ENCODE measurements around the gene CTNND2. TPM values are rescaled to one million over a fixed set of nuclear protein-coding genes. Genes with fewer than 3 reads are reported as not detected.

Gene CTNND2
- total RNA-seq, 1 experiment from 2014 or later = not detected

DNA sequence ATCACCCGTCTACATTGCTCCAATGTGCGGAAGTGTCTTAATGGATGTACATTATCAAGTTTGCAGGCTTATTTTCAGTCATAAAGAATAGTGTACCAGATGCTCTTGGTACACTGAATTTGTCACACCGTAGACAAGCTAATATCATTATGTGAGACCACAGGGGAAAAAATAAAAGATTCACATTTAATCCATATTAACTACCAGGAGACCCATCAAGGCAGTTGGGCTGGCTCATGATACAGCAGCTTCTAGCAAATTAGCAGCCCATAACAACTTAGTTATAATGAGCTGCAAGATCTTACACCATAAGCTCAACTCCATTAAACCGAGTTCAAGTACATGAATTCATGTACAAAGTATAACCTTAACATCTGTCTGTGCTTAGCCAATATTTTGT, 324.9 kb downstream of the CTNND2 start:
- TF ChIP-seq, protein P1, sequence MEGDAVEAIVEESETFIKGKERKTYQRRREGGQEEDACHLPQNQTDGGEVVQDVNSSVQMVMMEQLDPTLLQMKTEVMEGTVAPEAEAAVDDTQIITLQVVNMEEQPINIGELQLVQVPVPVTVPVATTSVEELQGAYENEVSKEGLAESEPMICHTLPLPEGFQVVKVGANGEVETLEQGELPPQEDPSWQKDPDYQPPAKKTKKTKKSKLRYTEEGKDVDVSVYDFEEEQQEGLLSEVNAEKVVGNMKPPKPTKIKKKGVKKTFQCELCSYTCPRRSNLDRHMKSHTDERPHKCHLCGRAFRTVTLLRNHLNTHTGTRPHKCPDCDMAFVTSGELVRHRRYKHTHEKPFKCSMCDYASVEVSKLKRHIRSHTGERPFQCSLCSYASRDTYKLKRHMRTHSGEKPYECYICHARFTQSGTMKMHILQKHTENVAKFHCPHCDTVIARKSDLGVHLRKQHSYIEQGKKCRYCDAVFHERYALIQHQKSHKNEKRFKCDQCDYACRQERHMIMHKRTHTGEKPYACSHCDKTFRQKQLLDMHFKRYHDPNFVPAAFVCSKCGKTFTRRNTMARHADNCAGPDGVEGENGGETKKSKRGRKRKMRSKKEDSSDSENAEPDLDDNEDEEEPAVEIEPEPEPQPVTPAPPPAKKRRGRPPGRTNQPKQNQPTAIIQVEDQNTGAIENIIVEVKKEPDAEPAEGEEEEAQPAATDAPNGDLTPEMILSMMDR (conservative IDR thresholded peaks at IDR 0.05; ENCODE audit: low read depth, low read length) = no peak
- intact Hi-C loops (cut with micrococcal nuclease; ENCODE audit: unreplicated experiment) = no loop called here
- Histone ChIP-seq H3K4me3 (ENCODE audit: low read depth, low read length, poor library complexity, severe bottlenecking) (no peak overlapping the region), H3K9me3 (ENCODE audit: low read depth, low read length, poor library complexity, severe bottlenecking) (no peaks in the 10 kb centered on the region), H3K27me3 (replicated peaks; ENCODE audit: insufficient read depth, low read depth, low read length, poor library complexity) (no peaks in the 10 kb centered on the region), H3K27ac (ENCODE audit: low read depth, low read length, poor library complexity, severe bottlenecking) (no peak overlapping the region), H3K36me3 (ENCODE audit: insufficient read depth, low read length, poor library complexity, severe bottlenecking) (no peaks in the 10 kb centered on the region), H3K4me1 (ENCODE audit: insufficient read depth, low read length, poor library complexity, severe bottlenecking) (no peaks in the 10 kb centered on the region)
- BruUV-seq (replicated peaks) = no TSS peak
- DNase-seq (ENCODE audit: low spot score) = no peak
- POLR2A ChIA-PET (ENCODE audit: low non-redundant PET) = no interaction called here
- CTCF ChIA-PET = no interaction called here

DNA sequence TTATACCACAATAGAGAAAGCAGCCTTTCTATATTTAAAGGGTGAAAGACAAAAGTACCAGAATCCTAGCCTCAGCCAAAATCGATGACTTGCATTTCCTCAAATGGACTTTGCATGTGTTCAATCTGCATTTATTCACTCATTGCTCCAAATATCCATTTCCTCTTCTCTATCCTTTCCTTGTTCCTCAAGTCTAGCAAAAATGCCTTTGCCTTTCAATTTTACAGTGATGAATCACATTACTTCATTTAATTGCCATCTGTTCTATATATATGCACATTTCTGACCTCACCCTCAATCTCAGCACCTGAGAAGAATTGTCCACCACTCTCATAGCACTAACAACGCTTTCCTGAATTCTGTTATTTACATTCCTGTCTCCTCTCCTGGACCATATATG, 329.5 kb downstream of the CTNND2 start:
- CTCF ChIA-PET = no interaction called here

DNA sequence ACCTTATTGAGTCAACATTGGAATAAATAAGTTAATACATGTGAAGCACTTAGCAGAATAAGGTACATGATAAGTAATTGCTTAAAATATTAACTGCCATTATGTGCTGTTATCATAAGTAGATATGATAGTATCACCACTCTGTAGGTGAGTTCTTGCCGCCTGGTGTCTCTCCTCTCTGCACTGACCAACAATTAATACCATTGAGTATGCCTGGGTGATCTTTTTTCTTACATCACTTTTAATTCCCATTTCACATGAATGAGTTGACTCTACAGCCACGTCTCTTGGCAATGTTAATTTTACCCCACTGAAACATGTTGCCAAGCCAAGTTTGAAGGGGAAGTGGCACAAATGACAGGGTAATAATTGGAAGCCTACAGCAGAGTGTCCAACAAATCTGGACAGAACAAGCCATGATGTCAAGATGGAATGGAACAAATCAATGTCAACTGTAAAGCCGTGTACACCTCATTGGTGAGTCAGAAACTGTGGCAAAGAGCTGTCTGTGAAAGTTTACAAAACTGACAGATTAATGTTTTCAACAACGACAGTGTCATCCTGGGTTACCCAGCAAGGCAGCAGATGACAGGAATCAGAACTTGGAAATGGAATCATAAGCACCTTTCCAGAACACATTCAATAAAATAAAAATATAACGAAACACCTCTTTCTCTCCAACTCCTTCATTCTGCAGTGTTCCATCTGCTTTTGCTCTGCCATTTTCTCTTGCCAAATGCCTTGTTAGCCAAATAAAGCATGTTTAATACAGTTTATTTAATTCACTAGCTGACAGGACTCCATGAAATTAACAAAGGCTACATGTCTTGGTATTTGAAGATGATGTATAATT, 330.9 kb downstream of the CTNND2 start:
- BruUV-seq (replicated peaks) = no TSS peak
- ChIA-PET CTCF (no interaction called here), POLR2A (ENCODE audit: low non-redundant PET) (no interaction called here)
- DNase-seq (ENCODE audit: low spot score) = no peak
- Histone ChIP-seq H3K9me3 (ENCODE audit: low read depth, low read length, poor library complexity, severe bottlenecking) (peaks cover 3% of the 10 kb centered on the region), H3K4me3 (ENCODE audit: low read depth, low read length, poor library complexity, severe bottlenecking) (no peak overlapping the region), H3K27ac (ENCODE audit: low read depth, low read length, poor library complexity, severe bottlenecking) (no peak overlapping the region), H3K4me1 (ENCODE audit: insufficient read depth, low read length, poor library complexity, severe bottlenecking) (no peaks in the 10 kb centered on the region), H3K36me3 (ENCODE audit: insufficient read depth, low read length, poor library complexity, severe bottlenecking) (no peaks in the 10 kb centered on the region), H3K27me3 (replicated peaks; ENCODE audit: insufficient read depth, low read depth, low read length, poor library complexity) (no peaks in the 10 kb centered on the region)
- intact Hi-C loops (cut with micrococcal nuclease; ENCODE audit: unreplicated experiment) = no loop called here
- TF ChIP-seq, protein P1 (conservative IDR thresholded peaks at IDR 0.05; ENCODE audit: low read depth, low read length) = no peak
- no peak for TF ChIP-seq EZH2 (IDR thresholded peaks at IDR 0.05; ENCODE audit: borderline replicate concordance, low read depth, low read length, poor library complexity, severe bottlenecking)

More for the DNA sequence above, 329.5 kb downstream of the CTNND2 start:
- POLR2A ChIA-PET (ENCODE audit: low non-redundant PET) = no interaction called here
- no peak overlapping the region for H3K4me3 ChIP-seq (ENCODE audit: low read depth, low read length, poor library complexity, severe bottlenecking)
- H3K4me1 ChIP-seq (ENCODE audit: insufficient read depth, low read length, poor library complexity, severe bottlenecking) = no peaks in the 10 kb centered on the region
- no TSS peak for BruUV-seq (replicated peaks)
- no peaks in the 10 kb centered on the region for H3K36me3 ChIP-seq (ENCODE audit: insufficient read depth, low read length, poor library complexity, severe bottlenecking)
- DNase-seq (ENCODE audit: low spot score) = no peak
- TF ChIP-seq, protein P1 (conservative IDR thresholded peaks at IDR 0.05; ENCODE audit: low read depth, low read length) = no peak
- TF ChIP-seq EZH2 (IDR thresholded peaks at IDR 0.05; ENCODE audit: borderline replicate concordance, low read depth, low read length, poor library complexity, severe bottlenecking) = no peak
- H3K27ac ChIP-seq (ENCODE audit: low read depth, low read length, poor library complexity, severe bottlenecking) = no peak overlapping the region
- H3K9me3 ChIP-seq (ENCODE audit: low read depth, low read length, poor library complexity, severe bottlenecking) = no peaks in the 10 kb centered on the region
- H3K27me3 ChIP-seq (replicated peaks; ENCODE audit: insufficient read depth, low read depth, low read length, poor library complexity) = no peaks in the 10 kb centered on the region
- intact Hi-C loops (cut with micrococcal nuclease; ENCODE audit: unreplicated experiment) = no loop called here

Measured in A673 (cell line).